HepG2 (cell line): ENCODE measurements around the gene MAP3K2. TPM values are rescaled to one million over a fixed set of nuclear protein-coding genes. Genes with fewer than 3 reads are reported as not detected.
A peak's percentile ranks its signal among the peaks of the same experiment; 100 is the strongest.

Experiments used
- ATAC-seq: fragments of 200-7000 bp; cut with Tn5 transposase; 3 replicates; pipeline ENCODE4 v1.9.1; 2020; ENCODE audit warnings: mild to moderate bottlenecking, moderate library complexity
- BruUV-seq: library from RNA; stranded (reverse); fragments of 400-500 nt; replicated peaks from 2 replicates; lab custom pipeline; 2021; lab: Mats Ljungman, UMichigan
- CTCF ChIA-PET: fragments of 300-600 bp; formaldehyde crosslinking; extraction: SDS; loops from one replicate; lab custom pipeline; 2021; ENCODE audit warnings: low total read pairs, inconsistent platforms, low intra/inter-chr PET ratio; lab: Yijun Ruan, JAX
- POLR2A ChIA-PET: fragments of 350-600 bp; sonication (Branson Sonifier 250); formaldehyde crosslinking; loops from one replicate; lab custom pipeline; 2020; ENCODE audit warnings: antibody characterized with exemption, inconsistent platforms; lab: Yijun Ruan, JAX
- DNase-seq: peaks from one replicate; pipeline ENCODE4 v3.0.0-alpha.2; 2015; ENCODE audit warnings: low spot score
- FAIRE-seq: peaks from 3 replicates; lab custom pipeline; 2011; peaks lifted over from hg19 to GRCh38; lab: Jason Lieb, UNC
- H2AFZ ChIP-seq: one replicate; pipeline ENCODE4 v1.6.1; 2011; ENCODE audit warnings: low read length, inconsistent platforms
- H3K27ac ChIP-seq: fragments of 300-600 bp; 3 replicates; pipeline ENCODE4 v1.8.0; 2011; ENCODE audit warnings: mixed run types, mild to moderate bottlenecking, mixed read lengths, low read length, inconsistent platforms; ENCODE audit not compliant: insufficient read depth; ENCODE audit errors: extremely low read length
- H3K27me3 ChIP-seq, 2 experiments: fragments of 200-600 bp in 1 of 2; 2 replicates in 1 of 2; 3 replicates in 1 of 2; pipeline versions ENCODE4 v1.6.0 to v1.8.0; 2011; ENCODE audit warnings: low read length in 2 of 2, mild to moderate bottlenecking in 2 of 2, moderate library complexity in 2 of 2, inconsistent platforms in 1 of 2; ENCODE audit not compliant: insufficient read depth in 2 of 2, control insufficient read depth in 1 of 2
- H3K36me3 ChIP-seq, 2 experiments: fragments of 200-600 bp in 1 of 2; replicated peaks in 1 of 2; 2 replicates in 1 of 2; 3 replicates in 1 of 2; pipeline versions ENCODE4 v1.5.1 to v1.8.0; 2011; ENCODE audit warnings: low read length in 2 of 2, inconsistent platforms in 1 of 2; ENCODE audit not compliant: insufficient read depth in 2 of 2, control insufficient read depth in 1 of 2
- H3K4me1 ChIP-seq: 2 replicates; pipeline ENCODE4 v1.5.1; 2012; ENCODE audit warnings: low read length, inconsistent platforms; ENCODE audit not compliant: insufficient read depth
- H3K4me2 ChIP-seq: 2 replicates; pipeline ENCODE4 v1.6.0; 2011; ENCODE audit warnings: low read depth, low read length, inconsistent platforms
- H3K4me3 ChIP-seq, 3 experiments: fragments of 200-600 bp in 1 of 3; sonication (generic), shearing (Covaris generic) in 1 of 3; replicated peaks in 1 of 3; 2 replicates each; pipeline ENCODE4 v1.5.1; 2011 to 2016; ENCODE audit warnings: low read length in 3 of 3, inconsistent platforms in 2 of 3, low read depth in 2 of 3, mild to moderate bottlenecking in 2 of 3, control low read depth in 1 of 3, mixed read lengths in 1 of 3; ENCODE audit not compliant: insufficient read depth in 1 of 3
- H3K79me2 ChIP-seq: one replicate; pipeline ENCODE4 v1.6.1; 2011; ENCODE audit warnings: low read length, inconsistent platforms; ENCODE audit not compliant: insufficient read depth
- H3K9ac ChIP-seq: 2 replicates; pipeline ENCODE4 v1.6.0; 2011; ENCODE audit warnings: mild to moderate bottlenecking, low read depth, low read length, inconsistent platforms; ENCODE audit not compliant: insufficient read depth
- H3K9me3 ChIP-seq: 2 replicates; pipeline ENCODE4 v1.5.1; 2012; ENCODE audit warnings: mild to moderate bottlenecking, low read length
- H4K20me1 ChIP-seq: 2 replicates; pipeline ENCODE4 v1.6.0; 2011; ENCODE audit warnings: inconsistent platforms, mild to moderate bottlenecking, low read length, moderate library complexity; ENCODE audit not compliant: insufficient read depth
- AFF4 ChIP-seq: sonication (generic); formaldehyde crosslinking; IDR thresholded peaks from 2 replicates; pipeline ENCODE4 v1.4.0; 2020; ENCODE audit warnings: missing genetic modification reagents
- EEA1 ChIP-seq: sonication (generic); formaldehyde crosslinking; IDR thresholded peaks from 2 replicates; pipeline ENCODE4 v1.5.1; 2020; ENCODE audit warnings: mild to moderate bottlenecking, missing genetic modification reagents, borderline replicate concordance
- HIVEP1 ChIP-seq: sonication (generic); formaldehyde crosslinking; IDR thresholded peaks from 2 replicates; pipeline ENCODE4 v1.4.0; 2020; ENCODE audit warnings: mild to moderate bottlenecking, missing genetic modification reagents
- RARG ChIP-seq: sonication (generic); formaldehyde crosslinking; IDR thresholded peaks from 2 replicates; pipeline ENCODE4 v1.4.0; 2020; ENCODE audit warnings: low read depth, mild to moderate bottlenecking, missing genetic modification reagents
- RBM39 ChIP-seq: fragments of 200-400 bp; formaldehyde crosslinking; IDR thresholded peaks from one replicate; pipeline ENCODE4 v1.6.1; 2018; ENCODE audit warnings: antibody characterized with exemption, mild to moderate bottlenecking, low read depth, low read length; ENCODE audit not compliant: poor library complexity, severe bottlenecking
- ZFP41 ChIP-seq: sonication (generic); formaldehyde crosslinking; IDR thresholded peaks from 2 replicates; pipeline ENCODE4 v1.4.0; 2020; ENCODE audit warnings: mild to moderate bottlenecking, missing genetic modification reagents, borderline replicate concordance
- ZNF724P ChIP-seq: sonication (generic); formaldehyde crosslinking; IDR thresholded peaks from 2 replicates; pipeline ENCODE4 v1.8.0; 2022; ENCODE audit warnings: missing genetic modification reagents, borderline replicate concordance
- ZNF746 ChIP-seq: sonication (generic); formaldehyde crosslinking; IDR thresholded peaks from 2 replicates; pipeline ENCODE4 v1.8.0; 2022; ENCODE audit warnings: mild to moderate bottlenecking, missing genetic modification reagents
- WGBS: methylation state at CpG from one replicate; pipeline ENCODE4 v1.1.6; 2017; ENCODE audit warnings: low lambda C conversion rate; 5-methylcytosine and 5-hydroxymethylcytosine counted together
- in situ Hi-C: cut with HindIII; loops from 2 replicates; pipeline ENCODE4 v1.10.0; 2017; ENCODE audit warnings: low pct_unique_long_range_greater_than_20kb; ENCODE audit not compliant: extremely low pct_ligation_motif_present
- intact Hi-C: fragments of 100-400 bp; cut with micrococcal nuclease; formaldehyde crosslinking; loops from one replicate; pipeline ENCODE4 v1.10.0; 2022; ENCODE audit not compliant: unreplicated experiment
- polyA plus RNA-seq, 8 experiments: library from polyadenylated mRNA; depleted of rRNA in 3 of 8; stranded (reverse) in 7 of 8; unstranded in 1 of 8; fragments of >200 nt; fragmentation: Illumina TruSeq in 4 of 8; extraction: Trizol in 4 of 8; gene quantifications; 2 replicates each; pipeline versions ENCODE4 v1.2.1 to v1.2.3, GENCODE V29; 2011 to 2016; ENCODE audit warnings: low read depth in 4 of 8, missing spikeins in 1 of 8, mixed read lengths in 1 of 8; ENCODE audit not compliant: insufficient read depth in 1 of 8
- total RNA-seq, 5 experiments: library from RNA; depleted of rRNA; stranded (reverse); fragments of >200 nt; fragmentation: Illumina TruSeq; extraction: Trizol; gene quantifications; 2 replicates each; pipeline ENCODE4 v1.2.3, GENCODE V29; 2016; ENCODE audit warnings: low read depth in 1 of 5
- TF ChIP-seq, protein P1 (sequence below): sonication (generic); formaldehyde crosslinking; IDR thresholded peaks from 2 replicates; pipeline ENCODE4 v1.9.0; 2021; ENCODE audit warnings: missing genetic modification reagents, borderline replicate concordance
- TF ChIP-seq, protein P2 (sequence below): sonication (generic); formaldehyde crosslinking; IDR thresholded peaks from 2 replicates; pipeline ENCODE4 v1.5.0; 2020; ENCODE audit warnings: missing genetic modification reagents
- TF ChIP-seq, protein P3 (sequence below), 2 experiments: fragments of 450-650 bp in 1 of 2; sonication (generic) in 1 of 2; formaldehyde crosslinking; IDR thresholded peaks; 2 replicates each; pipeline versions ENCODE4 v1.5.0 to v1.8.0; 2020 to 2022; ENCODE audit warnings: mild to moderate bottlenecking in 1 of 2, missing genetic modification reagents in 1 of 2

MAP3K2 gene
- total and polyA plus RNA-seq, 2 of the 13 experiments (the other 11 are each of a cell fraction or from before 2014, with no cell fraction given) = 12.2 to 37.2 TPM

DNA sequence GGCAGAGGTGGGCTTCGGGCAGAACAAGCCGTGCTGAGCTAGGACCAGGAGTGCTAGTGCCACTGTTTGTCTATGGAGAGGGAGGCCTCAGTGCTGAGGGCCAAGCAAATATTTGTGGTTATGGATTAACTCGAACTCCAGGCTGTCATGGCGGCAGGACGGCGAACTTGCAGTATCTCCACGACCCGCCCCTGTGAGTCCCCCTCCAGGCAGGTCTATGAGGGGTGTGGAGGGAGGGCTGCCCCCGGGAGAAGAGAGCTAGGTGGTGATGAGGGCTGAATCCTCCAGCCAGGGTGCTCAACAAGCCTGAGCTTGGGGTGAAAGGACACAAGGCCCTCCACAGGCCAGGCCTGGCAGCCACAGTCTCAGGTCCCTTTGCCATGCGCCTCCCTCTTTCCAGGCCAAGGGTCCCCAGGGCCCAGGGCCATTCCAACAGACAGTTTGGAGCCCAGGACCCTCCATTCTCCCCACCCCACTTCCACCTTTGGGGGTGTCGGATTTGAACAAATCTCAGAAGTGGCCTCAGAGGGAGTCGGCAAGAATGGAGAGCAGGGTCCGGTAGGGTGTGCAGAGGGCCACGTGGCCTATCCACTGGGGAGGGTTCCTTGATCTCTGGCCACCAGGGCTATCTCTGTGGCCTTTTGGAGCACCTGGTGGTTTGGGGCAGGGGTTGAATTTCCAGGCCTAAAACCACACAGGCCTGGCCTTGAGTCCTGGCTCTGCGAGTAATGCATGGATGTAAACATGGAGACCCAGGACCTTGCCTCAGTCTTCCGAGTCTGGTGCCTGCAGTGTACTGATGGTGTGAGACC lies 30.7 kb upstream of the MAP3K2 start, which contains the start of gene PROC:
Gene PROC (plus strand): TSS at position 128 of the 812 bp plus-strand sequence. CDS start 1,516 bp downstream, outside the sequence.
- ATAC-seq (peak; percentile 84), DNase-seq (peak; percentile 93), FAIRE-seq (peak; percentile 98)
- peaks cover 85% of the 10 kb centered on the region for H3K4me1 ChIP-seq
- TSS peak; percentile 72 for BruUV-seq
- peaks cover 6 to 24% of the 10 kb centered on the region in 2 experiments for H3K36me3 ChIP-seq
- H3K9me3 ChIP-seq = no peaks in the 10 kb centered on the region
- peaks cover 47% of the 10 kb centered on the region for H3K79me2 ChIP-seq
- WGBS = under 1% methylated on average over 15 of the region's 16 CpGs
- H4K20me1 ChIP-seq = no peaks in the 10 kb centered on the region
- peak within 1 kb of the TSS; percentile 57 to 78 (median 73) for H3K4me3 ChIP-seq
- H3K9ac ChIP-seq = peak within 1 kb of the TSS; percentile 97
- no peak within 1 kb of the TSS for H2AFZ ChIP-seq
- CTCF ChIA-PET = interaction anchor here (1.2 kb wide), 1 partner anchor 35 kb away, joined by 3 read pairs; no protein-coding TSS in a partner anchor
- POLR2A ChIA-PET = interaction anchor here (1.1 to 8.1 kb wide), 11 partner anchors 8 to 125 kb away, joined by 3 to 229 read pairs (median 11); partner anchors contain the start of genes ERCC3 and IWS1
- in situ Hi-C loops (no loop called here), intact Hi-C loops (loop anchor here (1.0 to 5.0 kb wide), 3 partner anchors 20 to 61 kb away; no protein-coding TSS in a partner anchor)
- H3K27ac ChIP-seq = peak within 1 kb of the TSS; percentile 96
- H3K27me3 ChIP-seq = no peaks in the 10 kb centered on the region
- H3K4me2 ChIP-seq = peak within 1 kb of the TSS; percentile 94
- peak; percentile 79 for TF ChIP-seq AFF4
- peak; percentile 97 for TF ChIP-seq RARG
- TF ChIP-seq EEA1 (CRISPR knock-in tag) = 0 out of 2 replicates have a peak, but pooled peaks have one; percentile 40
- no peak for TF ChIP-seq RBM39
- TF ChIP-seq, protein P1, sequence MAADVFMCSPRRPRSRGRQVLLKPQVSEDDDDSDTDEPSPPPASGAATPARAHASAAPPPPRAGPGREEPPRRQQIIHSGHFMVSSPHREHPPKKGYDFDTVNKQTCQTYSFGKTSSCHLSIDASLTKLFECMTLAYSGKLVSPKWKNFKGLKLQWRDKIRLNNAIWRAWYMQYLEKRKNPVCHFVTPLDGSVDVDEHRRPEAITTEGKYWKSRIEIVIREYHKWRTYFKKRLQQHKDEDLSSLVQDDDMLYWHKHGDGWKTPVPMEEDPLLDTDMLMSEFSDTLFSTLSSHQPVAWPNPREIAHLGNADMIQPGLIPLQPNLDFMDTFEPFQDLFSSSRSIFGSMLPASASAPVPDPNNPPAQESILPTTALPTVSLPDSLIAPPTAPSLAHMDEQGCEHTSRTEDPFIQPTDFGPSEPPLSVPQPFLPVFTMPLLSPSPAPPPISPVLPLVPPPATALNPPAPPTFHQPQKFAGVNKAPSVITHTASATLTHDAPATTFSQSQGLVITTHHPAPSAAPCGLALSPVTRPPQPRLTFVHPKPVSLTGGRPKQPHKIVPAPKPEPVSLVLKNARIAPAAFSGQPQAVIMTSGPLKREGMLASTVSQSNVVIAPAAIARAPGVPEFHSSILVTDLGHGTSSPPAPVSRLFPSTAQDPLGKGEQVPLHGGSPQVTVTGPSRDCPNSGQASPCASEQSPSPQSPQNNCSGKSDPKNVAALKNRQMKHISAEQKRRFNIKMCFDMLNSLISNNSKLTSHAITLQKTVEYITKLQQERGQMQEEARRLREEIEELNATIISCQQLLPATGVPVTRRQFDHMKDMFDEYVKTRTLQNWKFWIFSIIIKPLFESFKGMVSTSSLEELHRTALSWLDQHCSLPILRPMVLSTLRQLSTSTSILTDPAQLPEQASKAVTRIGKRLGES (CRISPR knock-in tag) = no peak; the same call in 1 of the 2 replicates
- TF ChIP-seq, protein P2, sequence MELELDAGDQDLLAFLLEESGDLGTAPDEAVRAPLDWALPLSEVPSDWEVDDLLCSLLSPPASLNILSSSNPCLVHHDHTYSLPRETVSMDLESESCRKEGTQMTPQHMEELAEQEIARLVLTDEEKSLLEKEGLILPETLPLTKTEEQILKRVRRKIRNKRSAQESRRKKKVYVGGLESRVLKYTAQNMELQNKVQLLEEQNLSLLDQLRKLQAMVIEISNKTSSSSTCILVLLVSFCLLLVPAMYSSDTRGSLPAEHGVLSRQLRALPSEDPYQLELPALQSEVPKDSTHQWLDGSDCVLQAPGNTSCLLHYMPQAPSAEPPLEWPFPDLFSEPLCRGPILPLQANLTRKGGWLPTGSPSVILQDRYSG (CRISPR knock-in tag) = no peak
- TF ChIP-seq ZNF746 (CRISPR knock-in tag) = peak; percentile 97
- TF ChIP-seq, protein P3, sequence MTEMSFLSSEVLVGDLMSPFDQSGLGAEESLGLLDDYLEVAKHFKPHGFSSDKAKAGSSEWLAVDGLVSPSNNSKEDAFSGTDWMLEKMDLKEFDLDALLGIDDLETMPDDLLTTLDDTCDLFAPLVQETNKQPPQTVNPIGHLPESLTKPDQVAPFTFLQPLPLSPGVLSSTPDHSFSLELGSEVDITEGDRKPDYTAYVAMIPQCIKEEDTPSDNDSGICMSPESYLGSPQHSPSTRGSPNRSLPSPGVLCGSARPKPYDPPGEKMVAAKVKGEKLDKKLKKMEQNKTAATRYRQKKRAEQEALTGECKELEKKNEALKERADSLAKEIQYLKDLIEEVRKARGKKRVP (CRISPR knock-in tag; IDR thresholded peaks at IDR 0.05) = no peak
- peak; percentile 66 for TF ChIP-seq ZNF724P (CRISPR knock-in tag)
- 0 out of 2 replicates have a peak, but pooled peaks have one; percentile 45 for TF ChIP-seq ZFP41
- peak; percentile 28 for TF ChIP-seq HIVEP1 (CRISPR knock-in tag)
